Stimulated activated CD8-positive, alpha-beta memory T cell treated with anti-CD3 and anti-CD28 coated beads, Interleukin-12 subunit alpha, Interleukin-12 subunit beta, amount 100 ng/mL, for 24 hours (primary cell): ENCODE results near the gene FBXL15.
"Not testable (repeated sequence)": the region's sequence is repeated elsewhere in the genome, so short reads cannot be mapped to it uniquely, and the experiment has no call there.

Experiments used
- DNase-seq: peaks from one replicate; pipeline ENCODE4 v3.0.0-alpha.2; 2020; ENCODE audit errors: extremely low read depth

FBXL15 gene

DNA sequence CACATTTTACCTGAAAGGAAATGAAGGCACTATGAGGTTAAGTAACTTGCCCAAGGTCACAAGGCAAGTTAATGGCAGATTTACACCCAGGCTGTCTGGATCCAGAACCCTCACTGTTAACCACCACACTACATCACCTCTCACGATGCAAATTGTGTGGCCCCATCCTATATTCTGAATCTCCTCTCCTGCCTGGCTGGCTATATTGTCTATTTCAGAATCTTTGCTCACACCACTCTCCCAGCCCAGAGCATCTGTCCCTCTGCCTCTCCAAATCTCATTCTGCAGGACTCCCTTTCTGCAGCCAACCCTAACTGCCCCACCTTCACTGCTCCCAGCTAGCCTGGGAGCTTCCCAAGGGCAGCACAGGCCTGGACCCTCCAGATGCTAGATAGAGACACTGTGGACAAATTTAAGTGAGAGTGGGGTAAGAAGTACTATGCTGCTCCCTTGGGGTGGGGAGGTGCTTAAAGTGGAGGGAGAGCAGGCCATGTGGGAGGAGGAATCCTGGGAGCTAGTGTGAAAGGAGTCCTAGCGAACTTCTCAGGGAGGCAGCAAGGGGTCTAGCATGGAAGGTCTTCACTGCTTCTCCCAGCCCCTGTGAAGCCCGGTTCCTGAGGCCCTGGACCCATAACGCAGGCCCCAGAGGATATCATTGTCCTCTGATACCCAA is 11.0 kb downstream of the FBXL15 start:
- no peak for DNase-seq

DNA sequence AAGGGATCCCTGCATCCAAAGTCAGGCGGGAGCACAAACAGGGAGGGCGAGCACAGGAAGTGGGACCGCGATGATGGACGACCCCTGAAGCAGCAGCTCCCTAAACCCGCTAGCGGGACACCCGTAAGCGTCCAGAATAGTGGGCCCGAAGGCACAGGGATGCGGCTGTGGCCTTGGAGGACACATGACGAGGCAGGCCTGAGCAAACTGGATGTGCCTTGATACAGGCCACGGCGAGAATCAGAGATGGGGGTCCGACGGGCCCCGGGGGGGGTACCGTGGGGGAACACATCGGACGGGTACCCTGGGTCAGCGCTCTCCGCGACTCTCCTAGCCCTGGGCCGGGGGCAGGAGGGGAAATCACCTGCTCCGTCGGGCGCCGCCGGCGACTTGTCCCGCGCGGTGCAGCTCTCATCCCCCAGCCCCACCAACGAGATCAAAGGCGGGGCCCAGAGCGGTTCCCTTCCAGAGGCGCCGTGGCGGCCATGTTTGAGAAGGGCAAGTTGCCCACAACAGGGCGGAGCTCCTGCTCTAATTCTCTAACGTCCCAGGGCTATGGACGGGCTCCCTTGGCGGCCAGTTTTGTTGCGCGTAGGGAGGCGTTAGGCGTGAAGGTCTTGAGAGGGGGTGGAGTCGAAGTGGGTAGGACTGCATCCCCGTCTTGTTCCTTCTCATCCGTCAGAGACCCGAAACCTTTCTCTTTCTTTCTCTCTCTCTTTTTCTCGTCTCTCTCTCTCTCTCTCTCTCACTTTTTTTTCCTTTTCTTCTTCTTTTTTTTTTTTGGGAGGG is 11.7 kb downstream of the FBXL15 start, which contains the start of gene CUEDC2:
Gene CUEDC2, minus strand, starts transcription at position 413 of the 789 bp plus-strand sequence. CDS start 7,386 bp downstream, outside the sequence.
- no peak for DNase-seq

DNA sequence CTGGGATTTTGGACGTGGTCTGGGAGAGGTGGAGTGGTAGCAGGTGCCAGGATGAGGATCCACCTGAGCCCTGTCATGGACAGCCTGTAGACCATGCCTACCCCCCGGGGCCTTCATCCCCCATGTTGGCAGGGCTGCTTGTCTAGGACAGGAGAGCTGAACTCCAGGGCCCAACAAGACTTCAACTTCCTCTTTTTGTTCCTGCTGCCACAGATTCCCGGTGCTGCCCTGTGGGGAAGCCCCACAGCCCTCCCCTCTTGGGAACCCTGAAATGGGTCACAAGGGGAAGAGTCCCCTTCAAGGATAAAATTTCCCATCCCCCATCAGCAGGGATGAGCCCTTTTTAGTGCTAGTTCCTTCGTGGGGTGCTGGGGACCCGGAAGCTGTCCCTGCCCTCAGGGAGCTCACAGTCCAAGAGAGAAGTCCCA is 13.0 kb downstream of the FBXL15 start:
- no peak for DNase-seq

DNA sequence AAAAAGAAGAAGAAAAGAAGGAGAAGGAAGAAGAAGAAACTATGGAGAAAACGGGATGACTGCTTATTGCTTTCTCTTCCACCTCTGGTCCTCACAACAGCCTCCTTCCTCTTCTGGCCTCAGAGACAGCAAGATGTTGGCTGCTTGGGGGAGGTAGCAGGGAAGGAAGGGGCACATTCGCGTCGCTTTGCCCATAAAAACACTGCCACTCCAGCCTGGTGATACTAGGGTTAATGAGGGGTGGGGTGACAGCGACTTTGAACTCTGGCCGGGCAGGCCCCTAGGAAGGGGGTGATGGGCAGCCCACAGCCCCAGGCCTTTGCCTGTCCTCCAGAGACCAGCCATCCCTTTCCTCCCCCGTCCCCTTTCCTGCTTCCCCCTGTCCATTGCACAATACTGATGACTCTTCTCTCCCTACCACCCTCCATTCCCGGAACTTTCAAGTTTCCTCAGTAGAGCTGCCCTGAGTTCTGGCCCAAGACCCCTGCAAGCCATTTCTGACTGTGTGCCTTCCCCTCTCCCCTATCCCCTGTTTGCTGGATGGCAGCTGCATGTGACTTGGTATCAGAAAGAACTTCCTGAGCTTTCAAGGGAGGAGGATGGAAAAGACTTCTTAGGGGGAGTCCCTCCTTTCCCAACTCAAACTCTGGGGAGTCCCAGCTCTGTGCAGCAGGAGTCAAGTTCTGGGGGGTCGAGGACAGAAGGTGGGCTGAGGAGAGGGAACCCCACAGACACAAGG is 13.9 kb downstream of the FBXL15 start:
- no peak for DNase-seq

DNA sequence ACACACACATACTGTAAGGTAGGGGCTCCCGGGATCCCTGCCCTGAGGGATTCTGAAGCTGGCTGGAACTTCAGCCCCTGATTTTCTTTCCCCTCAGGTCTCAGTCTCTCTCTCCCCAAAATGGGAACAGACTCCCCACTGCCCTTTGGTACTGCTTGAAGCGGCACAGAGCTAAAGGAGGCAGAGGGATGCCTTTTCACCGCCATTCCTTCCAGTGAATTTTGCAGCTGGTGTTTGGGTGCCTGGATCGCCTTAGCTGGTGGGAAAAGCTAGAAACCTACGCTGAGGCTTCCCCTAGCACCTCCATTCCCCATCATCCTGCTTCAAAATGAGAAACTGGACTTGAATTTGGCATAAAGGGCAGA is 14.5 kb downstream of the FBXL15 start:
- DNase-seq: no peak

DNA sequence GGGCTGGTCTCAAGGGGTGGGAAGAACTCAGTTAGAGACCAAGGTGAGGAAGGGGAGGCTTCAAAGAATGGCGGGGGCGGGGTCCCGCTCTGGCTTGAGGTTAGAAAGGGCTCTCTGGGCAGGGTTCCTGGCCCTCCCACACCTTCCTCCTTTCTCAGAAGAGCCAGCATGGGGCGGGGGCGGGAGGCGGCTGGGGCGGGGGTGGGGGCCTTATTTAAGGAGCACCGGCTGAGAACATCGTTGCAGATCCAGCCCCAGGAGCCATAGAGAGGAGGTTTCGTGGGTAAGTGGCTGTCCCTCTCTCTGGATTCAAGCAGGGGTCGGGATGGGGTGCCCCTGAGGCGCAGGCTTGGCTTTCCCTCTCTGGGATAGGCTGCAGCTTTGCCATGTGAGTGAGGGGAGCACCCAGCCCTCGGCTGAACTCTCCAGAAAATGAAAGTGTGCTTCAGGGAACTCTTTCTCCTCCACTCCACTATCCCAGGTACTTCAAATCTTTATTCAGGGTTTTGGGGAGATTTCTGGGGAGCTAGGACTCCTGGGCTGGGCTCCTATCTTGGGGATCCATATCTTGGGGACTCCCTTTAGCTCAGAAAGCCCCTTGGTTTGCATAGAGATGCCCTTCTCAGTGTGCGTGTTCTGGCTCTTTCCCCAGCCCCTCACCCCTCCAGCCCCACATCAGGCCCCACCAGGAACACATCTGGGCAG is 15.0 kb downstream of the FBXL15 start:
- no peak for DNase-seq

DNA sequence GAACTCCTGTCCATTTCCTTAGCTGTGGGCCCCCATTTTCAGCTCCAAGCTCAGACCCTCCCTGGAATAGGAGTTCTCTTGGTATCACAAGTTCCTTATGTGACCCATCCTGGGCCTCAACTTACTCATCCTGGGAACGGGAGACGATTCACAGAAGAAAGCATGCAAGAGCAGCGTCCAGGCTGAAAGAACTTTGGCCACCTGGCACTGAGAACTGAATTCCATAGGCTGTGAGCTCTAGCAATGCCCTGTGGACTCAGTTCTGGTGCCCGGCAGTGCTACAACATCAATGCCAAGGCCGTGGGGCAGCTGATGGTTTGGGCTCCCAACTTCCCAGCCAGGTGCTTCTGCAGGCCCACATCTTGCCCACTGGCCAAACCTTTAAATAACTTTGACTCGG is 15.7 kb downstream of the FBXL15 start:
- no peak for DNase-seq

DNA sequence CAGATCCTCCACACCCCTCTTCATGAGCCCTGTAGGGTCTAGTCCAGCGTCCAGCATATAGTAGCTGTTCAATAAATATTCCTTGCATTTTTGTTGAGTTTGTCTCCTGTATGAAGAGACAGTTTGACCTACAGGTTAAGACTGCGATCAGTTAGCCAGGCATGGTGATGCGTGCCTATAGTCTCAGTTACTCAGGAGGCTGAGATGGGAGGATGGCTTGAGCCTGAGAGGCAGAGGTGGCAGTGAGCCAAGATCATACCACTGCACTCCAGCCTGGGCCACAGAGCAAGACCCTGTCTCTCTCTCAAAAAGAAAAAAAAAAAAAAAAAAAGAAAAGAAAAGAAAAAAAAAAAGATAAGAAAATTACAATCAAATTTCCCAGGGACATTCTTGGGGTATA is 16.9 kb downstream of the FBXL15 start:
- no peak for DNase-seq

DNA sequence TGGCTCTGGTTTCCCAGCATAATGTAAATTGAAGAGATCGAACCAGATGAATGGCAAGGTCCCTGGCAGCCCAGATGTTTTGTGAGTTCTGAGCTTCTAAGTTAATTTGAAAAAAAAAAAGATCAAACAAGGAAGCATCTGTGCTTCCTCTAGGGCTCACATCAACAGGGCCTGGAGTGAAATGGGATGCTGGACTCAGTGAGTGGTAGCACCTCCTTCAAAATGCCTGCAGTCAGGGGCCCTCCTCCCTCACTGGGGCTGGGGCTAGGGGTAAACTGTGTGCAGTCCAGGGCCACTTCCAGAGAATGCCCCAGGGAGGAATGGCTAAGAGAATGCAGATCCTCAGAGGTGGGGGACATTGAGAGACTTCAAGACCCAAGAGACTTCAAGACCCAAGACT is 17.7 kb downstream of the FBXL15 start:
- DNase-seq: no peak

DNA sequence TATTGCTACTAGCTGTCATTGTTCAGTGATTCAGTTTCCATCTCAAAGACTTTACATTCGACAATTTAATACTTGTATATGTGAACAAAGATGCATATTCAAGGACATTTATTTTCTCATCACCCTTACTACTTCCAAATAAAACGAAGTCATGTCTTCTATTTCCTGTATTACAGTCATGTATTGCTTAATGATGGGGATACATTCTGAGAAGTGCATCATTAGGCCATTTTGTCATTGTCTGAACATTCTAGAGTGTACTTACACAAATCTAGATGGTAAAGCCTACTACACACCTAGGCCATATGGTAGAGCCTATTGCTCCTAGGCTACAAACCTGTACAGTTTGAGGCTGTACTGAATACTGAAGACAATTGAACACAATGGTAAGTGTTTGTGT is 24.2 kb downstream of the FBXL15 start:
- DNase-seq: no peak

DNA sequence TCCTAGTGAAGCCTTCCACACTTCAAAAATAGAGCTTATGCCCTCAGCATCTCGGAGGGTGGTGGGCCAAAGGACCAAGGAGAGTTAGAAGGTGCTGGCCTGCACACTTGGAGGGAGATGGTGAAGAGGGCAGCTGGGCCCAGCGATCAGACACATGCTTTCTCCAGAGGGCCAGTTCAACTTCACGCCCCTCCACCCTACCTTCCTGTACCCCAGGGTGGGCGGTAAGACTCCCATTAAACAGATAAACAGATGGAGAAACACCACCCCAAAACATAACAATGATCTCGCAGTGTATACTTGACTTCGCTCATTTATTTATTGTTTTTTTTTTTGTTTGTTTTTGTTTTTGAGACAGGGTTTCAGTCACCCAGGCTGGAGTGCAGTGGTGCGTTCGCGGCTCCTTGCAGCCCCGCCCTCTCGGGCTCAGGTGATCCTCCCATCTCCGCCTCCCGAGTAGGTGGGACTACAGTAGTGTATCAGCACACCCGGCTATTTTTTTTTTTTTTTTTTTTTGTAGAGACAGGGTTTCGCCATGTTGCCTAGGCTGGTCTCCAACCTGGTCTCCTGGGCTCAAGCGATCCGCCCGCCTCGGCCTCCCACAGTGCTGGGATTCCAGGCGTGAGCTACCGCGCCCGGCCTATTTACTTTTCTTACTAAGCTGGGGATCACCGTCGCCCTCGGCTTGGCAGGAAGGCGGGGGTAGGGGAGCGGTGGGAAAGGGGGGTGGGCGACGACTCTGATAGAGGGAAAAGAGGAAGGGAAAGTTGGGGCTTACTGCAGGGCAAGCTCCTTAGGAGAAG is 28.9 kb downstream of the FBXL15 start:
- DNase-seq: peak; percentile 65

DNA sequence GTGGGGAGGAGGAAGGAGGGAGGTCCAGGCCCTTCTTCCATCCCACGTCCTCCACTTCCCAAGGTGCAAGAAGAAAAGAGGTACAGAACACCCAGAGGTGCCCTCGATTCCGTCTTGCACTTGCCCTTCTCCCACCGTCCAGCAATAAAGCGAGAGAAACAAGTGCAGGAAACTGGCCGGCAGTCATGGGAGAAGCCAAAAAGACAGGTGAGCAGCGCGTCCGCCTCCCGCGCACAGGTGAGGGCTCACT is 29.4 kb downstream of the FBXL15 start:
- no peak for DNase-seq

DNA sequence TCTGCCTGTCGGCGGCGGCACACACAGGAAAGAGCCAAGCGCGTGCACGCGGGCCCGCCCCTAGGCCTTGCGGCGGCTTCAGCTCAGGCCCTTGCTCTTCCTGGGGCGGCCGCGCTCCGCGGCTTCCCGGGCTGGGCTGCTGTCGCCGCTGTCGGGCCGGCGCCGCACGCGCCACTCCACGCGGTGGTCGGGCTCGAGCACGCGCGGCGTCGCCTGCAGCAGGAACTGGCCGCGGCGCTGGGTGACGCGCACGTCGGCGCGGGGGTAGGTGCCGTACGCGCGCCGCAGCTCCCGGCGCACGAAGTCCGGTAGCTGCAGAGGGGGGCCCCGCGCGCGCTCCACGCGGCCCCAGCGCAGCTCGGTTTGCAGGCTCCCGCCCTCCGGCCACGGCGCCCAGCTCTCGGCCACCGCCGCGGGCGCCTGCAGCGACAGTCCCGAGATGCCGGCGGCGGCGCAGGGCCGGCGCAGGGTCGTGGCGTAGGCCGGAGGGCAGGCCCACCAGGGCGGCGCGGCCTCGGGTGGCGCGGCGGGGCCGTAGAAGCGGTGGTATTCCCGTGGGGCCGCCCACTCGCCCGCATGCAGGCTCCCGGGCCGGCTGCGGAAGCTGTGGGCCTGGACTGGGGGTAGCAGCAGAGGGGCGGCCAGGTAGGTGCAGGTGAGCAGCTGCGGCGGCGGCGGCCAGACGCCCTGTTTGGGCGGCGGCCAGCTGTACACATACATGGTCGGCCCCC is 29.9 kb downstream of the FBXL15 start:
- peak; percentile 62 for DNase-seq

DNA sequence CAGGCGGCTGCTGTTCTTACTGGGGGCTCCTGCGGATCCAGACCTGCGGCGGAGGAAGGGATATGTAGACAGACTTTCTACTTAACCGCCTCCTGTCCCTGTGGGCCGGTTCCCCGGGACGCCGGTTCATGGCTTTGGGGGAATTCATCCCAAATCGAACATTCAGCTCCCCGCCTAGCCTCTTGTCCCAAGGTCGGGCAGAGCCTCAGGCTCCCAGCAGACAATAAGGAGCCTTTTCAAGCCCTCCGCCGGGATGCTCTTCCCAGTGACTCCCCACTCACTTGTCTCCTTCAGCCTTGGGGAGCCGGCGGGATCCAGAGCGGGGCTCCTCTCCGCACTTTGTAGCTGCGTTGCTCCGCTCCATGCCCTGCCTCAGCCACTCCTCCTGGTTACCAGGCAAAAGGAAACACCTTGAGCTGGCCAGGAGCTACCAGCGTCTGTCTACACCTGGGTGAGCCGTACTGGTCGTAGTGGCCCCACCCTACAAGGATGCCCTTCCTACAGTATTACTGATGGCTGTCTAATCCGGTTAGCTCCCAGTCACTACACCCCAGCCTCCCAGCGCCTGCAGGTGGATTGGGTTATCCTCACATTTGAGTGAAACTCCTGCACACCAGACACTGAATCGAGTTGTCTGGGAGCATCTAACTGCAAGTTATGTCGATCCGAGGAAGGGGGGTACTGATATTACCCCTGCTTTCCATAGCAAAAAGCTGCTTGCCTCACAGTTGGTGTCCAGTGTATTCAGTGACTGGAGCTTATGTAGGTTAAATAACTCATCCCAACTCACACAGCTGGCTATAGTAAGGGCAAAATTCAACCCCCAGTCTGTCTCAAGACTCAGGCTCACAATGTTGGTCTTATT is 30.7 kb downstream of the FBXL15 start, which contains the start of gene C10orf95:
Gene C10orf95, minus strand, starts transcription at position 439 of the 865 bp plus-strand sequence. CDS start 450 bp downstream, outside the sequence.
- no peak for DNase-seq

DNA sequence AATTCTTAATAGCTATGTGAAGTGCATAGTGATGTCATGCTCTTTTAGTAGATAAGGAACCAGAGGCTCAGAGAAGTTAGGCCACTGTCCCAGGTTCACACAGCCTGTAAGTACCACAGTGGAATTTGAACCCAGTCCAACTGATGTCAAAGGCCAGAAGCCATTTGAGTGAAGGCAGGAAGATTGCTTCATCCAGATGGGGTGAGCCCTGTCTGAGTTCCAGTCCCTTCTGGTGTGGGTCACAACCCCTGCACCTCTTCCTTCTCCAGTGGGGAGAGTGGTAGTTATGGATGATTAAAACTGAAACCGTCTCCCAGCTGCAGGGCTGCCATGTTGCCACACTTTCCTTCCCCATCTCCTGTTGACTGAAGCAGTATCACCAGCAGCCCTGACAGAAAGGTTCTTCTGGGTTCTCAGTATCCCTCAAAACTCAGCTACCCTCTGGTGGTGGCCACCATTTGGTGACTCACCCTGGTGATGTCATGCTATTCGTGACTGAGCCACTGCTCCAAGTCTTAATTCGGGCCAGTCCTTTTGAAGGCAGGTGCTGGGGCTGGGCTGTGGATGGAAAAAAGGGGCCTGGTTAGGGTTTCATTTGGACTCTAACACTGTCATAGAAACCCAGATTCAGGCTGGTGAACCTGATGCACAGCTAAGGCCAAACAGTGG is 32.2 kb downstream of the FBXL15 start:
- DNase-seq: peak; percentile 38

DNA sequence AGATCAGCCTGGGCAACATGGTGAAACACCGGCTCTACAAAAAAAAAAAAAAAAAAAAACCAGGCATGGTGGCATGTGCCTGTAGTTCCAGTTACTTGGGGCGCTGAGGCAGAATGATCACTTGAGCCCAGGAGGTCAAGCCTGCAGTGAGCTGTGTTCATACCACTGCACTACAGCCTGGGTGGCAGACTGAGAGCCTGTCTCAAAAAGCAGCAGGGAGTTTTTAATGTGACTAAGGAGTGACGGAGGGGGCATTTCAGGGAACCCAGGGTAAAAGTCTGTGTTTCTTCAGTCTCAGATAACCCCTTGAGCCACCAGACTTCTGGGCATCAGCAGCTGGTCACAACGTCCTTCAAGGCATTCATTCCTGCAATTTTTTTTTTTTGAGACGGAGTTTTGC is 32.9 kb downstream of the FBXL15 start:
- DNase-seq: no peak

DNA sequence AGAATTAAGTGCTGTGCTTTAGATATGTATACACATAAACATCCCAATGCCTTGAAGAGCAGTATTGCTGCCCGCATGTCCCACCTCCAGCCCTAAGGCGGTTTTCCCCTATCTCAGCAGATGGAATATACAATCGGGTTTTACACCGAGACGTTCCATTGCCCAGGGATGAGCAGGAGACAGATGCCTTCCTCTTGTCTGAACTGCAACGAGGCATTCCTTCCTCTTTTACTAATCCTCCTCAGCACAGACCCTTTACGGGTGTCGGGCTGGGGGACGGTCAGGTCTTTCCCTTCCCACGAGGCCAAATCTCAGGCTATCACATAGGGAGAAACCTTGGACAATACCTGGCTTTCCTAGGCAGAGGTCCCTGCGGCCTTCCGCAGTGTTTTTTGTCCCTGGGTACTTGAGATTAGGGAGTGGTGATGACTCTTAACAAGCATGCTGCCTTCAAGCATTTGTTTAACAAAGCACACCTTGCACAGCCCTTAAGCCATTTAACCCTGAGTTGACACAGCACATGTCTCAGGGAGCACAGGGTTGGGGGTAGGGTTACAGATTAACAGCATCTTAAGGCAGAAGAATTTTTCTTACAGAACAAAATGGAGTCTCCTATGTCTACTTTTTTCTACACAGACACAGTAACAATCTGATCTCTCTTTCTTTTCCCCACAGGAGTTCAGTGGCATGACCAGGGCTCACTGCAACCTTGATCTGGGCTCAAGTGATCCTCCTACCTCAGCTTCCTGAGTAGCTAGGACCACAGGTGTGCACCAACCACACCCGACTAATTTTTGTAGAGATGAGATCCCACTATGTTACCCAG is 34.2 kb downstream of the FBXL15 start:
- DNase-seq: not testable (repeated sequence)

DNA sequence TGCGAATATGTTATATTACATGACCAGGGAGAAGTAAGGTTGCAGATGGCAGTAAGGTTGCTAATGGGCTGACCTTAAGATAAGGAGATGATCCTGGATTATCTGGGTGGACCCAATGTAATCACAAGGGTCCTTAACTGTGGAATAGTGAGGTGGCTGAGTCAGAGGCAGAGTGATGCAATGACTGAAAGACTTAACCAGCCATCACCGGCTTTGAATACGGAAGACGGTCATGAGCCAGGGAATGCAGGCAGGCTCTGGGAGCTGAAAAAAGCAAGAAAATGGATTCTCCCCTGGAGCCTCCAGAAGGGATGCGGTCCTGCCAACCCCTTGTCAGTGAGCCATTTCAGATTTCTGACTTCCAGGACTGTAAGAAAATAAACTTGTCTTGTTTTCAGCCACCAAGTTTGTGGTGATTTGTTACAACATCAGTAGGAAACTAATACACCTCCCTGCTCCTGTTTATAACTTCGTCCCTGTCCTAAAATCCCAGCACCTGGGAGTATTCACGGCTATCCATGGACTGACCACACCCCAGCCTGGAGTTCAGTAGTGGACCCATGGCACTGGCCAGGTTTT is 35.3 kb downstream of the FBXL15 start:
- no peak for DNase-seq
